ENCODE data around the gene CSAD. TPM values are rescaled to one million over a fixed set of nuclear protein-coding genes. Genes with fewer than 3 reads are reported as not detected.

Gene CSAD
- polyA plus RNA-seq, 1 donor (not counting 4 experiments of a cell fraction or from before 2014, with no cell fraction given) = 19.5 TPM

- dilution Hi-C loops (cut with MboI; ENCODE audit: extremely low pct_ligation_motif_present, low sequenced_read_pairs) = no loop called here
- Histone ChIP-seq H3K4me2 (ENCODE audit: control insufficient read depth, extremely low read depth, insufficient read depth, low read depth, low read length) (no peak overlapping the region), H3K9me3 (ENCODE audit: control insufficient read depth, low read depth, low read length) (no peaks in the 10 kb centered on the region), H3K9ac (ENCODE audit: control insufficient read depth, extremely low read depth, insufficient read depth, low read length) (no peak overlapping the region), H3K36me3 (ENCODE audit: control insufficient read depth in 2 of 2, extremely low read depth in 1 of 2, insufficient read depth in 2 of 2, low read length in 2 of 2) (peaks cover 25 to 35% of the 10 kb centered on the region in 2 experiments), H2AFZ (ENCODE audit: control insufficient read depth, low read length) (no peak overlapping the region), H3K27ac (ENCODE audit: control insufficient read depth, insufficient read depth, low read length) (no peak overlapping the region), H3K27me3 (ENCODE audit: control insufficient read depth, extremely low read depth, insufficient read depth, low read length) (no peaks in the 10 kb centered on the region), H3K4me1 (ENCODE audit: control insufficient read depth, extremely low read depth, insufficient read depth, low read length) (peaks cover 9% of the 10 kb centered on the region), H3K4me3 (ENCODE audit: control insufficient read depth in 2 of 3, extremely low read depth in 1 of 3, insufficient read depth in 2 of 3, low read depth in 1 of 3, low read length in 3 of 3) (no peak overlapping the region), H3K9me1 (ENCODE audit: control insufficient read depth, extremely low read depth, insufficient read depth, low read length) (no peaks in the 10 kb centered on the region), H3K79me2 (ENCODE audit: control insufficient read depth, insufficient read depth, low read length) (peaks cover 12% of the 10 kb centered on the region), H4K20me1 (ENCODE audit: control insufficient read depth, extremely low read depth, insufficient read depth, low read length) (no peaks in the 10 kb centered on the region)
- no peak for DNase-seq (ENCODE audit: low read depth, low spot score)
- no peak for FAIRE-seq
- no peak for TF ChIP-seq EZH2 (IDR thresholded peaks at IDR 0.05; ENCODE audit: low read length)
- no peak for TF ChIP-seq CTCF (optimal IDR thresholded peaks at IDR 0.05 in 1 of 3, IDR thresholded peaks at IDR 0.05 in 1 of 3, conservative IDR thresholded peaks at IDR 0.05 in 1 of 3; ENCODE audit: extremely low read depth in 1 of 3, insufficient read depth in 2 of 3, low read length in 3 of 3)
These were observed 6.0 kb upstream of the CSAD start for GRCh38 chr12:53186745-53187144.

GRCh38 chr12:53185582-53186153, 4.9 kb upstream of the CSAD start:
- no peak for FAIRE-seq
- dilution Hi-C loops (cut with MboI; ENCODE audit: extremely low pct_ligation_motif_present, low sequenced_read_pairs) = no loop called here
- no peak overlapping the region for H3K27ac ChIP-seq (ENCODE audit: control insufficient read depth, insufficient read depth, low read length)

More at GRCh38 chr12:53185582-53186153, 4.9 kb upstream of the CSAD start:
- no peak overlapping the region for H3K4me3 ChIP-seq (ENCODE audit: control insufficient read depth in 2 of 3, extremely low read depth in 1 of 3, insufficient read depth in 2 of 3, low read depth in 1 of 3, low read length in 3 of 3)
- H3K79me2 ChIP-seq (ENCODE audit: control insufficient read depth, insufficient read depth, low read length) = peaks cover 14% of the 10 kb centered on the region
- no peak overlapping the region for H3K4me2 ChIP-seq (ENCODE audit: control insufficient read depth, extremely low read depth, insufficient read depth, low read depth, low read length)
- DNase-seq (ENCODE audit: low read depth, low spot score) = no peak
- peaks cover 14% of the 10 kb centered on the region for H3K4me1 ChIP-seq (ENCODE audit: control insufficient read depth, extremely low read depth, insufficient read depth, low read length)
- no peaks in the 10 kb centered on the region for H3K9me1 ChIP-seq (ENCODE audit: control insufficient read depth, extremely low read depth, insufficient read depth, low read length)
- H4K20me1 ChIP-seq (ENCODE audit: control insufficient read depth, extremely low read depth, insufficient read depth, low read length) = no peaks in the 10 kb centered on the region
- H2AFZ ChIP-seq (ENCODE audit: control insufficient read depth, low read length) = no peak overlapping the region
- peaks cover 28 to 32% of the 10 kb centered on the region in 2 experiments for H3K36me3 ChIP-seq (ENCODE audit: control insufficient read depth in 2 of 2, extremely low read depth in 1 of 2, insufficient read depth in 2 of 2, low read length in 2 of 2)
- no peaks in the 10 kb centered on the region for H3K27me3 ChIP-seq (ENCODE audit: control insufficient read depth, extremely low read depth, insufficient read depth, low read length)
- TF ChIP-seq CTCF (optimal IDR thresholded peaks at IDR 0.05 in 1 of 3, IDR thresholded peaks at IDR 0.05 in 1 of 3, conservative IDR thresholded peaks at IDR 0.05 in 1 of 3; ENCODE audit: extremely low read depth in 1 of 3, insufficient read depth in 2 of 3, low read length in 3 of 3) (no peak), EZH2 (IDR thresholded peaks at IDR 0.05; ENCODE audit: low read length) (no peak)
- H3K9me3 ChIP-seq (ENCODE audit: control insufficient read depth, low read depth, low read length) = no peaks in the 10 kb centered on the region
- H3K9ac ChIP-seq (ENCODE audit: control insufficient read depth, extremely low read depth, insufficient read depth, low read length) = no peak overlapping the region

Measured in keratinocyte (primary cell).